Suprapubic skin (tissue), 3 donors: ENCODE data around the gene RCOR3.

ENCODE experiments used
- EP300 ChIP-seq: sonication (generic); formaldehyde crosslinking; IDR thresholded peaks from one replicate; pipeline ENCODE4 v1.6.1; 2017; ENCODE audit warnings: antibody characterized with exemption
- TF ChIP-seq, protein P1 (sequence below), 2 donors: fragments of 200-600 bp in 1 of 2; fragments of 450-650 bp in 1 of 2; sonication (generic) in 1 of 2; IDR thresholded peaks; one replicate each; pipeline ENCODE4 v1.5.1; 2016 to 2019; ENCODE audit warnings: antibody characterized with exemption in 2 of 2, mild to moderate bottlenecking in 1 of 2, moderate library complexity in 1 of 2

DNA sequence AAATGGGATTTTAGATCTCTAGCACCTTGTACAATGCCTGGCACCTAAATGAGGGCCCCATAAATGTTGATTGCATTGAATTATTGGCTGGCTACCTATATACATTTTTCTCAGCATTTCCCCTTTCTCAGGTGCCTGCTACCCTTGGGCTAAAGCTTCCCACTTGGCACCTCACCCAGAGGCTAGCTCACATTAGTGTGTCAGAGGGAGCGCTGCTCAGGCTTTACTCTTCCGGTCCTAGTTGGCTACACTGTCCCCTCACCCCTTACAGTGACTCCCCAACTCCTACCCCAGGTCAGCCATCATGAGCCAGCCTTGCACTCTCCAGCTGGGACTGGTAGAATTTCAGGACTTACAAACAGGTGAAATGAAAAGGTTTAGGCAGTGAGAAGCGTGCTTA lies 77.0 kb downstream of the RCOR3 start:
- TF ChIP-seq, protein P1, sequence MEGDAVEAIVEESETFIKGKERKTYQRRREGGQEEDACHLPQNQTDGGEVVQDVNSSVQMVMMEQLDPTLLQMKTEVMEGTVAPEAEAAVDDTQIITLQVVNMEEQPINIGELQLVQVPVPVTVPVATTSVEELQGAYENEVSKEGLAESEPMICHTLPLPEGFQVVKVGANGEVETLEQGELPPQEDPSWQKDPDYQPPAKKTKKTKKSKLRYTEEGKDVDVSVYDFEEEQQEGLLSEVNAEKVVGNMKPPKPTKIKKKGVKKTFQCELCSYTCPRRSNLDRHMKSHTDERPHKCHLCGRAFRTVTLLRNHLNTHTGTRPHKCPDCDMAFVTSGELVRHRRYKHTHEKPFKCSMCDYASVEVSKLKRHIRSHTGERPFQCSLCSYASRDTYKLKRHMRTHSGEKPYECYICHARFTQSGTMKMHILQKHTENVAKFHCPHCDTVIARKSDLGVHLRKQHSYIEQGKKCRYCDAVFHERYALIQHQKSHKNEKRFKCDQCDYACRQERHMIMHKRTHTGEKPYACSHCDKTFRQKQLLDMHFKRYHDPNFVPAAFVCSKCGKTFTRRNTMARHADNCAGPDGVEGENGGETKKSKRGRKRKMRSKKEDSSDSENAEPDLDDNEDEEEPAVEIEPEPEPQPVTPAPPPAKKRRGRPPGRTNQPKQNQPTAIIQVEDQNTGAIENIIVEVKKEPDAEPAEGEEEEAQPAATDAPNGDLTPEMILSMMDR (IDR thresholded peaks at IDR 0.05): no peak
- no peak for TF ChIP-seq EP300
